GM18499 (cell line): ENCODE measurements around the gene ZFHX2.

Source experiments
- ATAC-seq: cut with Tn5 transposase; IDR thresholded peaks from one replicate; pipeline ENCODE4 v1.9.1; 2021; ENCODE audit warnings: moderate number of reproducible peaks; ENCODE audit not compliant: insufficient read depth, unreplicated experiment

Gene ZFHX2

GRCh38 chr14:23481979-23482822 lies 69.4 kb downstream of the ZFHX2 start:
- no peak for ATAC-seq

- ATAC-seq, result no peak
Observed at GRCh38 chr14:23481362-23481970, 70.1 kb downstream of the ZFHX2 start.

DNA sequence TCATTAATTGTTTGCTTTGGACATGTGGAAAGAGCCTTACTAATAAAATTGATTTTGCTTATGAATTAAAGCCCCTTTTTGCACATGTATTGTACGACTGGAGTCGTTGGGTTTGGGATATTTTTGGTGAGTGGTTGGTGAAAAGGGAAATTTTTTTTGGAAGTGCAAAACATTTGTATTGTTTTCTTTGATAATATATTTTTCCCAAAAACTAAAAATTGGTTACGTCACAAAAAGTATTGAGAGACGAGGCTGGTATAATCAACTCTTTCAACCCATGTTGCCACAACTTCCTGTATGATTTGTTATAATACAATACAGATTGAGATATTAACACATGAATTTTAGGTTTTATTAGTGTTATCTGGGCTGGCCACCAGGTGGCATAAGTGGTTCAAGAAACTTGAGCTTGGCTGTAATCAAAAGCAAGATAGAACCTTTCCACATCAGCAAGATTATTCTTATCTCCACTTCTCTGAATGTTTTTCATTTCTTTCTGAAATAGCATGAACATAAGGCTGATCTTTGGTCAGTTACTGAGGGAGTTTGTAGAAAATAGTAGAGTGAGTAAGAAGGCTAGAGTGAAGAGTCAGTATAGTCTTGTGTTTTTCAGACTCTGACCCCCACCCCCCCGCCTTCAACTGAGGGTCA lies 73.3 kb downstream of the ZFHX2 start:
- no peak for ATAC-seq

DNA sequence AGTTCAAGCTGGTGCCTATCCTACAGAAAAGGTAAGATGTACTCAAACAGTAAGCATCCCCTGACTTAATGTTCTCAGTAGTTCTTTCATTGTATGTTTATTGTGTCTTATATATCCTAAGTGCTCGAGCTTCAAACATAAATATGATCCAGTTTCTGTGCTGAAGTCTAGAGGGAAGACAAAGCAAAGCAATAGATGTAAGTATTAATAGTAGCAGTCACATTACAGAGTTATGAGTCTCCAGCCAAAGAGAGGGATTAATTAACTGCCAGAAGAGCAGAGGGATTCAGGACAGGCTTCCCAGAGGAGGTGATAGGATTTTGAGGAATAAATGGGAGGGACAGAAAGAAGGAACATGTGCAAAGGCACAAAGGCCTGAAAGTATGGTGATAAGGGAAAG lies 80.6 kb downstream of the ZFHX2 start:
- ATAC-seq, result no peak
